Endothelial cell of umbilical vein (primary cell): ENCODE data around the gene GCSAML. TPM values are rescaled to one million over a fixed set of nuclear protein-coding genes. Genes with fewer than 3 reads are reported as not detected.

Experiments
- BruUV-seq: library from RNA; stranded (reverse); fragments of 400-500 nt; replicated peaks from 2 replicates; lab custom pipeline; 2021; lab: Mats Ljungman, UMichigan
- CTCF ChIA-PET: fragments of 300-600, 350-600 bp; sonication (Branson Sonifier 250); formaldehyde crosslinking; loops from one replicate; lab custom pipeline; 2021; ENCODE audit warnings: antibody characterized with exemption, inconsistent platforms; lab: Charles Lee
- POLR2A ChIA-PET: fragments of 300-600, 350-600 bp; sonication (Branson Sonifier 250); formaldehyde crosslinking; loops from one replicate; lab custom pipeline; 2021; ENCODE audit warnings: antibody characterized with exemption, inconsistent platforms; lab: Charles Lee
- DNase-seq: peaks from one replicate; pipeline ENCODE4 v3.0.0-alpha.2; 2011; ENCODE audit warnings: low read depth, low spot score
- FAIRE-seq: peaks from 2 replicates; lab custom pipeline; 2011; peaks lifted over from hg19 to GRCh38; lab: Jason Lieb, UNC
- H2AFZ ChIP-seq: 2 replicates; pipeline ENCODE4 v1.6.0; 2012; ENCODE audit warnings: low read depth, low read length, control low read depth, inconsistent platforms
- H3K27ac ChIP-seq: 2 replicates; pipeline ENCODE4 v1.5.1; 2011; ENCODE audit warnings: low read depth, mild to moderate bottlenecking, control low read depth, low read length, moderate library complexity; ENCODE audit not compliant: insufficient read depth
- H3K27me3 ChIP-seq, 2 experiments: 2 replicates each; pipeline versions ENCODE4 v1.6.0 to v1.6.1; 2011; ENCODE audit warnings: low read length in 2 of 2, mixed read lengths in 1 of 2; ENCODE audit not compliant: control insufficient read depth in 2 of 2, insufficient read depth in 2 of 2
- H3K36me3 ChIP-seq, 2 experiments: 2 replicates in 1 of 2; 3 replicates in 1 of 2; pipeline ENCODE4 v1.5.1; 2011; ENCODE audit warnings: low read length in 2 of 2, mild to moderate bottlenecking in 1 of 2, moderate library complexity in 1 of 2; ENCODE audit not compliant: control insufficient read depth in 2 of 2, insufficient read depth in 2 of 2; ENCODE audit errors: extremely low read depth in 1 of 2
- H3K4me1 ChIP-seq: 3 replicates; pipeline ENCODE4 v1.5.1; 2011; ENCODE audit warnings: mild to moderate bottlenecking, low read length; ENCODE audit not compliant: control insufficient read depth, insufficient read depth; ENCODE audit errors: extremely low read depth
- H3K4me2 ChIP-seq: 2 replicates; pipeline ENCODE4 v1.6.1; 2011; ENCODE audit warnings: low read length, control low read depth, mixed read lengths; ENCODE audit not compliant: insufficient read depth
- H3K4me3 ChIP-seq, 3 experiments: fragments of 200-600 bp in 1 of 3; sonication (generic), shearing (Covaris generic) in 1 of 3; replicated peaks in 1 of 3; 2 replicates each; pipeline ENCODE4 v1.5.1; 2011 to 2016; ENCODE audit warnings: control low read depth in 3 of 3, low read length in 3 of 3, mild to moderate bottlenecking in 2 of 3, inconsistent platforms in 1 of 3, low read depth in 1 of 3, moderate library complexity in 1 of 3; ENCODE audit not compliant: insufficient read depth in 1 of 3
- H3K79me2 ChIP-seq: 2 replicates; pipeline ENCODE4 v1.6.0; 2012; ENCODE audit warnings: low read length, inconsistent platforms; ENCODE audit not compliant: control insufficient read depth, insufficient read depth
- H3K9ac ChIP-seq: replicated peaks from 2 replicates; pipeline ENCODE3; 2011; ENCODE audit warnings: low read length, control low read depth; ENCODE audit not compliant: insufficient read depth; ENCODE audit errors: extremely low read depth
- H3K9me1 ChIP-seq: replicated peaks from 3 replicates; pipeline ENCODE4 v1.6.0; 2011; ENCODE audit warnings: mild to moderate bottlenecking, low read length; ENCODE audit not compliant: control insufficient read depth, insufficient read depth; ENCODE audit errors: extremely low read depth
- H3K9me3 ChIP-seq: replicated peaks from 2 replicates; pipeline ENCODE4 v1.5.1; 2012; ENCODE audit warnings: low read length, inconsistent platforms; ENCODE audit not compliant: control insufficient read depth, insufficient read depth
- H4K20me1 ChIP-seq: replicated peaks from 2 replicates; pipeline ENCODE3; 2011; ENCODE audit warnings: mild to moderate bottlenecking, low read length; ENCODE audit not compliant: control insufficient read depth, insufficient read depth; ENCODE audit errors: extremely low read depth
- EZH2 ChIP-seq: IDR thresholded peaks from 2 replicates; pipeline ENCODE4 v1.6.1; 2012; ENCODE audit warnings: borderline replicate concordance, low read depth, mild to moderate bottlenecking, moderate library complexity, low read length, inconsistent platforms; ENCODE audit not compliant: severe bottlenecking
- FOS ChIP-seq: IDR thresholded peaks from 2 replicates; pipeline ENCODE4 v1.6.1; 2011; ENCODE audit warnings: mild to moderate bottlenecking, low read length, moderate library complexity, borderline replicate concordance; ENCODE audit not compliant: insufficient read depth
- GATA2 ChIP-seq: IDR thresholded peaks from 2 replicates; pipeline ENCODE4 v1.7.0; 2011; ENCODE audit warnings: low read depth, mild to moderate bottlenecking, moderate library complexity, mixed read lengths, low read length; ENCODE audit not compliant: insufficient read length, insufficient read depth
- JUN ChIP-seq: IDR thresholded peaks from 2 replicates; pipeline ENCODE4 v1.6.1; 2011; ENCODE audit warnings: borderline replicate concordance, low read depth; ENCODE audit not compliant: insufficient read length, insufficient read depth
- MYC ChIP-seq: IDR thresholded peaks from one replicate; pipeline ENCODE4 v1.6.1; 2011; ENCODE audit warnings: mild to moderate bottlenecking, low read depth, low read length
- POLR2A ChIP-seq: IDR thresholded peaks from 2 replicates; pipeline ENCODE4 v1.6.1; 2012; ENCODE audit warnings: low read depth, mild to moderate bottlenecking, control low read depth, low read length
- POLR2AphosphoS5 ChIP-seq: IDR thresholded peaks from 2 replicates; pipeline ENCODE4 v1.6.1; 2012; ENCODE audit warnings: low read depth, mild to moderate bottlenecking, control low read depth, low read length, moderate library complexity; ENCODE audit not compliant: insufficient read depth
- dilution Hi-C: fragments of 300-500 bp; cut with MboI; formaldehyde crosslinking; loops from one replicate; pipeline ENCODE4 v1.15.0; 2019; ENCODE audit warnings: low sequenced_read_pairs; ENCODE audit not compliant: extremely low pct_ligation_motif_present
- intact Hi-C: fragments of 100-400 bp; cut with micrococcal nuclease; formaldehyde crosslinking; loops from one replicate; pipeline ENCODE4 v1.10.0; 2022
- polyA plus RNA-seq, 4 experiments: library from polyadenylated mRNA; depleted of rRNA in 3 of 4; stranded (reverse) in 3 of 4; unstranded in 1 of 4; fragments of >200 nt; gene quantifications; 2 replicates each; pipeline versions ENCODE4 v1.2.1 to v1.2.3, GENCODE V29; 2011 to 2012; ENCODE audit warnings: missing spikeins in 1 of 4
- total RNA-seq: library from RNA; stranded (reverse); gene quantifications from 2 replicates; pipeline ENCODE4 v1.2.3, GENCODE V29; 2021
- TF ChIP-seq, protein P1 (sequence below), 2 donors: IDR thresholded peaks; 1 replicate in 1 of 2; 2 replicates in 1 of 2; pipeline ENCODE4 v1.5.1; 2011; ENCODE audit warnings: low read length in 2 of 2, mild to moderate bottlenecking in 2 of 2, moderate library complexity in 2 of 2, control low read depth in 1 of 2, inconsistent platforms in 1 of 2, low read depth in 1 of 2; ENCODE audit not compliant: insufficient read depth in 1 of 2; ENCODE audit errors: extremely low read depth in 1 of 2
- TF ChIP-seq, protein P2 (sequence below): IDR thresholded peaks from 2 replicates; pipeline ENCODE4 v1.6.1; 2011; ENCODE audit not compliant: insufficient read depth, insufficient read length

Gene GCSAML
- total and polyA plus RNA-seq, 2 donors (not counting 3 experiments of a cell fraction or from before 2014, with no cell fraction given) = not detected

DNA sequence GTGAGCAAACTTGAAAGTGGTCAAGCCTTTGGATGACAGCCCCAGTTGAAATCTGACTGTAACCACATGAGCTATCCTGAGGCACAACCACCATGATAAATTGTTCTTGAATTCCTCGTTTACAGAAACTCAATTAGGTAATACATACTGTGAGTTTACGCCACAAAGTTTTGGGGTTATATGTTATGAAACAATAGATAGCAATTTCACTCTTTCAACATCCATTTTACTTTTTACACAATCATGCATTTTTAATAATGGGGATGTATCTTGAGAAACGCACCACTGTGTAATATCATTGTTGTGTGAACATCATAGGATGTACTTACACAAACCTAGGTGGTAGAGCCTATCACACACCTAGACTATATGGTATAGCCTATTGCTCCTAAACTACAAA lies 48.1 kb upstream of the GCSAML start:
- Histone ChIP-seq H2AFZ (no peak overlapping the region), H3K27me3 (no peaks in the 10 kb centered on the region), H3K27ac (no peak overlapping the region), H3K4me2 (no peak overlapping the region), H4K20me1 (no peaks in the 10 kb centered on the region), H3K9me3 (no peaks in the 10 kb centered on the region), H3K9ac (no peak overlapping the region), H3K4me1 (no peaks in the 10 kb centered on the region), H3K4me3 (no peak overlapping the region), H3K9me1 (no peaks in the 10 kb centered on the region), H3K79me2 (no peaks in the 10 kb centered on the region), H3K36me3 (no peaks in the 10 kb centered on the region)
- ChIA-PET CTCF (no interaction called here), POLR2A (no interaction called here)
- intact Hi-C loops (no loop called here), dilution Hi-C loops (no loop called here)
- no TSS peak for BruUV-seq
- TF ChIP-seq POLR2AphosphoS5 (no peak), JUN (no peak), EZH2 (no peak), FOS (no peak), POLR2A (no peak), GATA2 (no peak), MYC (no peak)
- TF ChIP-seq, protein P1, sequence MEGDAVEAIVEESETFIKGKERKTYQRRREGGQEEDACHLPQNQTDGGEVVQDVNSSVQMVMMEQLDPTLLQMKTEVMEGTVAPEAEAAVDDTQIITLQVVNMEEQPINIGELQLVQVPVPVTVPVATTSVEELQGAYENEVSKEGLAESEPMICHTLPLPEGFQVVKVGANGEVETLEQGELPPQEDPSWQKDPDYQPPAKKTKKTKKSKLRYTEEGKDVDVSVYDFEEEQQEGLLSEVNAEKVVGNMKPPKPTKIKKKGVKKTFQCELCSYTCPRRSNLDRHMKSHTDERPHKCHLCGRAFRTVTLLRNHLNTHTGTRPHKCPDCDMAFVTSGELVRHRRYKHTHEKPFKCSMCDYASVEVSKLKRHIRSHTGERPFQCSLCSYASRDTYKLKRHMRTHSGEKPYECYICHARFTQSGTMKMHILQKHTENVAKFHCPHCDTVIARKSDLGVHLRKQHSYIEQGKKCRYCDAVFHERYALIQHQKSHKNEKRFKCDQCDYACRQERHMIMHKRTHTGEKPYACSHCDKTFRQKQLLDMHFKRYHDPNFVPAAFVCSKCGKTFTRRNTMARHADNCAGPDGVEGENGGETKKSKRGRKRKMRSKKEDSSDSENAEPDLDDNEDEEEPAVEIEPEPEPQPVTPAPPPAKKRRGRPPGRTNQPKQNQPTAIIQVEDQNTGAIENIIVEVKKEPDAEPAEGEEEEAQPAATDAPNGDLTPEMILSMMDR (IDR thresholded peaks at IDR 0.05; ENCODE audit: extremely low read depth in 1 of 2, insufficient read depth in 1 of 2, low read depth in 1 of 2, low read length in 2 of 2) = no peak
- TF ChIP-seq, protein P2, sequence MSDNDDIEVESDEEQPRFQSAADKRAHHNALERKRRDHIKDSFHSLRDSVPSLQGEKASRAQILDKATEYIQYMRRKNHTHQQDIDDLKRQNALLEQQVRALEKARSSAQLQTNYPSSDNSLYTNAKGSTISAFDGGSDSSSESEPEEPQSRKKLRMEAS = no peak
- FAIRE-seq (no peak), DNase-seq (no peak)
